Muscle layer of colon (tissue), 2 donors: Measurements from ENCODE around the gene PHC2.

ENCODE experiments used
- H3K27ac ChIP-seq: one replicate; pipeline ENCODE4 v1.7.0; 2013; ENCODE audit warnings: low read depth, mild to moderate bottlenecking, low read length, moderate library complexity
- H3K27me3 ChIP-seq, 2 donors: one replicate each; pipeline ENCODE4 v1.7.0; 2013; ENCODE audit warnings: low read length in 2 of 2, mild to moderate bottlenecking in 2 of 2; ENCODE audit not compliant: insufficient read depth in 2 of 2, control insufficient read depth in 1 of 2
- H3K36me3 ChIP-seq: one replicate; pipeline ENCODE4 v1.7.0; 2013; ENCODE audit warnings: mild to moderate bottlenecking, low read length; ENCODE audit not compliant: insufficient read depth
- H3K4me1 ChIP-seq: one replicate; pipeline ENCODE4 v1.7.0; 2013; ENCODE audit warnings: mild to moderate bottlenecking, low read length; ENCODE audit not compliant: insufficient read depth
- H3K4me3 ChIP-seq, 2 donors: one replicate each; pipeline ENCODE4 v1.7.0; 2013; ENCODE audit warnings: low read length in 2 of 2, low read depth in 1 of 2, mild to moderate bottlenecking in 1 of 2, moderate library complexity in 1 of 2
- H3K9ac ChIP-seq: one replicate; pipeline ENCODE4 v1.7.0; 2013; ENCODE audit warnings: low read length
- H3K9me3 ChIP-seq: one replicate; pipeline ENCODE4 v1.7.0; 2013; ENCODE audit warnings: mild to moderate bottlenecking, low read length
- donor health status: abdominal sarcoma.
- donor health status: Adenocarcinoma of cecum.

The PHC2 gene

DNA sequence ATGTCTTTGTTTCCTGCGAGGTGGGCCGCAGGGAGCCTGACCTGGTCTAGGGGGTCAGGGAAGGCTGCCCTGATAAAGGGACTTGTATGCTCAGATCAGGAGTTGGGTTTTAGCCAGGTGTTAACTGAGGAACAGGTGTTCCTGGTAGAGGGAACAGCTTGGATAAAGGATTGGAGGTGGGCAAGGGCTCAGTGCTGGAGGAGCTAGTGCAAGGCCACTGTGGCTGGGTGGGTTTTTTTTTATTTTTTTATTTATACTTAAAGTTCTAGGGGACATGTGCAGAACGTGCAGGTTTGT is 141.1 kb downstream of the PHC2 start:
- H3K36me3 ChIP-seq = peaks cover 34% of the 10 kb centered on the region

DNA sequence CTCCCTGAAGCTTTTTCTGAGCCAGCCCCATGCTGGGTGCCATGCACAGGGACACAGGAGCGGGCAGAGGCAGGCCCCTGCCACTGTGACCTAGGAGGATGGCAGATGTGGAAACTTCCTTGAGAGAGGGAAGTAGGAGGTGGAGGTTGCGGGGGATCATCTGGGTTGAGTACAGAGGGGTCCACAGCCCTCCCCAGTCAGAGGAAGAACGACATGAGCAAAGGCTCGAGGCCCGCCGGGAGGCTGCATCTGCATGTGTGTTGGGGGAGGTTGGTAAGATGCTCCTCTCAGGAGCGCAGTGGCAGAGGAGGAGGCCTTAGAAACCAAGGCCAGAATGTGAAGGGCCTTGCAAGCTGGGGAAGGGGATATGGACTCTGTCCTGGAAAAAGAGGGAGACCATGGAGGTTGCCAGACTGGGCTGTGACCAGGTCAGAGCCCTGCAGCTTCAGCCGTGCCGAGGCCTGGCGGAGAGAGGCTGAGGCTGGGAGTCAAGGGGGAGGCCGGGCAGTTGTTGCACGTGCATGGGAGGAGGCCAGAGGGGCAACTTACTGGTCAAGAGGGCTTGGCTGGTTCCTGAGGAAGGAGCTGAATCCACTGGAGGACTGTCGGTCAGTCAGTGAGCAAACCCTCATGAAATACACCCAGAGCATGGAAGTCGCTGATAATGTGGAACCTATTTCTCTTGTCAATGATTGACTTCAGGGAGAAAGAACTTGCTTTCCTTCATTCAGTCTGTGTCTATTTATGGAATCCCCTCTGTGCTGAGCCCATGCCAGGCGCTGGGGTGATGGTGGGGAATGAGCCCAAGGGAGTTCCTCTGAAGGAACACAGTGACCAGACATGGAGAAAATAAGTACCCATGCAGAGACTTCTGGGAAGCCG is 141.7 kb downstream of the PHC2 start:
- no peaks in the 10 kb centered on the region for H3K27me3 ChIP-seq
- H3K9ac ChIP-seq = no peak overlapping the region
- peaks cover 9% of the 10 kb centered on the region for H3K4me1 ChIP-seq
- H3K36me3 ChIP-seq = peaks cover 30% of the 10 kb centered on the region
- no peaks in the 10 kb centered on the region for H3K9me3 ChIP-seq
- H3K27ac ChIP-seq = no peak overlapping the region
- no peak overlapping the region for H3K4me3 ChIP-seq

More for the DNA sequence above, 141.1 kb downstream of the PHC2 start:
- H3K27me3 ChIP-seq = no peaks in the 10 kb centered on the region
- H3K9ac ChIP-seq = no peak overlapping the region
- H3K27ac ChIP-seq = no peak overlapping the region
- H3K4me1 ChIP-seq = peaks cover 9% of the 10 kb centered on the region
- no peak overlapping the region for H3K4me3 ChIP-seq
- H3K9me3 ChIP-seq = no peaks in the 10 kb centered on the region

DNA sequence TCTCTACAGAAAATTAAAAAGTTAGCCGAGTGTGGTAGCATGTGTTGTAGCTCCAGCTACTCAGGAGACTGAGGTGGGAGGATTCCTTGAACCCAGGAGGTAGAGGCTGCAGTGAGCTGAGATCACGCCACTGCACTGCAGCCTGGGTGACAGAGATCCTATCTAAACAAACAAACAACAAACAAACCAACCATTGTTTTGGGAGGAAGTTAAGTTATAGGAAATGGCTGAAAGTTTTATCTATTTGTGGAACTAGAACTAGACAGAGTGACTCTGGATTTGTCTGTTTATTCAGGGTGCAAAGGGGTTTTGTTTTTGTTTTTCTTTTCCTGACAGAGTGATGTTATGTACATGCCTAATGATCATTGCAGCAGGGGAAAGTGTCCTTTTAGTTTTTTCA is 143.6 kb downstream of the PHC2 start:
- no peaks in the 10 kb centered on the region for H3K4me1 ChIP-seq
- no peaks in the 10 kb centered on the region for H3K27me3 ChIP-seq
- H3K9me3 ChIP-seq = no peaks in the 10 kb centered on the region
- H3K27ac ChIP-seq = no peak overlapping the region
- H3K4me3 ChIP-seq = no peak overlapping the region
- peaks cover 40% of the 10 kb centered on the region for H3K36me3 ChIP-seq
- H3K9ac ChIP-seq = no peak overlapping the region

DNA sequence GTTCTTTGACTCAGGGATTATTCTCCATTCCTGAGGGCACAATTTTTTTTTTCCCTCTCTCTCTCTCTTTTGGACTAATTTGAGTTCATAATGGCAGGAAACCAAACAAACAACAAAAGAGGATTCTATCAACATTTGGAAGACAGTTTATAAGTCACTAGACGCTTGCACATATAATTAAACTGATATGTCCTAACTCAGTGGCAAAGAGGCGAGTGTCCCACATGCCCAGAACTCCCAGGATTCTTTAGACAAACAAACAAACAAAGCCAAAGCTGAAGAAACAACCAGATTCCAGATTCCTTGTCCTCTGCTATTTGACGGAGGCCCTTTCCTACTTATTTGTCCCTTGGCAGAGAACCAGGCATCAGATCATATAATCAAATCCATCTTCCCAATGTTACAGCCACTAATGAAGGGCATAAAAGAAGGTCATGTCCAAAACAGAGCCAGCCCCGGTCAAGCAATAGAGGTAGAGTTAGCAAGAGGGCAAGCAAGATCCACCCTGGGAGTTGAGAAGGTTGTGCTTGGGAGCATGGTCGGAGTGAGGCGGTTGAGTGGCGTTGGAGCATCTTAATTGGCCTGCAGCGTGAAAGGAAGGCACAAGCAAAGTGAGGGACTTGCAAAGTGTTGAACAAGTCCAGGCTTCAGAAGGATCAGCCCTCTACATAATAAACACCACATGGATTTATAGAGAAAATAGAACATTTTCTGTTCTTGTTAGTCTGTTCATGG is 144.3 kb downstream of the PHC2 start:
- no peaks in the 10 kb centered on the region for H3K27me3 ChIP-seq
- H3K9me3 ChIP-seq = no peaks in the 10 kb centered on the region
- H3K27ac ChIP-seq = no peak overlapping the region
- H3K4me3 ChIP-seq = no peak overlapping the region
- no peaks in the 10 kb centered on the region for H3K4me1 ChIP-seq
- H3K9ac ChIP-seq = no peak overlapping the region
- peaks cover 47% of the 10 kb centered on the region for H3K36me3 ChIP-seq

DNA sequence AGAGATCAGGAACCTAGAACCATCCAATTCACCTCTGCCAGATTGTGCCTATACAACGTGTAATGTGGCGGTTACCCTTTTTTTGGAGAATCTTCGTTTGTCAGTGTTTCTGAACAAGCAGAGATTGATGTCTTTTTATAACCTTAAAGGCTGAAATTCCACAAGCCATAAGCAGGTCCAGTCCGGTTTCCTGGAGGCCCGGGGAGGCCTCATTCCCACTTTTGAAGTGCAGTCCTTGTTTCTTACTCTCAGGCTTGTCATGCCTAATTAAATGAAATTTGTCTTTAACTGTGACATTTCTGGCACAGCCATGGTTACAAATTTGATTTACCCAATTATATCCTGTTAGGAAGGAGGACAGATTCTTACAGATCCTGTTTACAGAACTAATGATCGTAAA is 146.8 kb downstream of the PHC2 start:
- Histone ChIP-seq H3K9me3 (no peaks in the 10 kb centered on the region), H3K27ac (no peak overlapping the region), H3K4me3 (no peak overlapping the region), H3K27me3 (no peaks in the 10 kb centered on the region), H3K9ac (no peak overlapping the region), H3K4me1 (no peaks in the 10 kb centered on the region), H3K36me3 (peaks cover 64% of the 10 kb centered on the region)

DNA sequence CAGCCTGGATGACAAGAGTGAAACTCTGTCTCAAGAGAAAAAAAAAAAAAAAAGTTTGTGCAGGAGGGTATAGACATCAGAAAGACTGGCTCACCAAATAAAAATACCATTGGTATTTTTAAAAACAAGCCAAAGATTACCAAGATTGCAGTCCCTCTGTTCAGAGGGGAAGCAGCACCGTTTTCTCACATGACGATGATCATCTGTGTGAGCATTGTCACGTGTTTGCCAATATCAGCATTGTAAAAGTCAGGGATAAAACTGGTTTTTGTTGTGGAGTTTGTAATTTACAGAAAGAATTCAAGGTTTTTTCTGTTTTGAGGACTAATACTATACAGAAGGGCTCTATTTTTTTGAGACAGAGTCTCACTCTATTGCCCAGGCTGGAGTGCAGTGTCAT is 148.1 kb downstream of the PHC2 start:
- Histone ChIP-seq H3K36me3 (peaks cover 61% of the 10 kb centered on the region), H3K27ac (no peak overlapping the region)

DNA sequence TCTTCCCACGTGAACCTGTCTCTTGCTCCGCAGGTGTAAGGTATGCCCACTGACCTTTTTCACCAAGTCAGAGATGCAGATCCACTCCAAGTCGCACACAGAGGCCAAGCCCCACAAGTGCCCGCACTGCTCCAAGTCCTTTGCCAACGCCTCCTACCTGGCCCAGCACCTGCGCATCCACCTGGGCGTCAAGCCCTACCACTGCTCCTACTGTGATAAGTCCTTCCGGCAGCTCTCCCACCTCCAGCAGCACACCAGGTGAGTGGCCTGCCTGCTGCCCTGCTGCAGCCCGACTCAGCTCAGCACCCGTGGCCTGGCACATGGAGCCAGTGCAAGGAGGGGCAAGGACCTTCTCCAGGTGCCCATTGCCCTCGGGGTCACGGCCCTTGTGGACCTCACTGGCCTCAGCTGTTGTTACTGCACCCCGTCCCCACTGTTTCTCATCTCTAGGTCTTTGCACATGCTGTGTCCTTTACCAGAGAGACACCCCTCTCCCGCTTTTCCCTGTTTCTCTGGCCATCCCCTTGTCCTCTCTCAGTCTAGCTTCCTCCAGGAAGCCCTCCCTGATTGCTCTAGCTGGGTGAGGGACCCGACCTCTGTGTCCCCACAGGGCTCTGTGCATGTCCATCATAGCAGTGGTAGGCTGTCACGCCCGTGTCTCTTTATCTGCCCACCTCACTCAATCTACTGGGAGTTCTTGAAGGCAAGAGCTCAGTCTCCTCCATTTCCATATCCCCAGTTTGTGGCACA is 149.2 kb downstream of the PHC2 start:
- H3K9ac ChIP-seq = no peak overlapping the region
- no peaks in the 10 kb centered on the region for H3K27me3 ChIP-seq
- no peak overlapping the region for H3K27ac ChIP-seq
- H3K4me3 ChIP-seq = no peak overlapping the region
- no peaks in the 10 kb centered on the region for H3K9me3 ChIP-seq
- no peaks in the 10 kb centered on the region for H3K4me1 ChIP-seq
- H3K36me3 ChIP-seq = peaks cover 62% of the 10 kb centered on the region

More for the DNA sequence above, 148.1 kb downstream of the PHC2 start:
- no peak overlapping the region for H3K4me3 ChIP-seq
- no peaks in the 10 kb centered on the region for H3K27me3 ChIP-seq
- H3K9ac ChIP-seq = no peak overlapping the region
- H3K9me3 ChIP-seq = no peaks in the 10 kb centered on the region
- no peaks in the 10 kb centered on the region for H3K4me1 ChIP-seq

DNA sequence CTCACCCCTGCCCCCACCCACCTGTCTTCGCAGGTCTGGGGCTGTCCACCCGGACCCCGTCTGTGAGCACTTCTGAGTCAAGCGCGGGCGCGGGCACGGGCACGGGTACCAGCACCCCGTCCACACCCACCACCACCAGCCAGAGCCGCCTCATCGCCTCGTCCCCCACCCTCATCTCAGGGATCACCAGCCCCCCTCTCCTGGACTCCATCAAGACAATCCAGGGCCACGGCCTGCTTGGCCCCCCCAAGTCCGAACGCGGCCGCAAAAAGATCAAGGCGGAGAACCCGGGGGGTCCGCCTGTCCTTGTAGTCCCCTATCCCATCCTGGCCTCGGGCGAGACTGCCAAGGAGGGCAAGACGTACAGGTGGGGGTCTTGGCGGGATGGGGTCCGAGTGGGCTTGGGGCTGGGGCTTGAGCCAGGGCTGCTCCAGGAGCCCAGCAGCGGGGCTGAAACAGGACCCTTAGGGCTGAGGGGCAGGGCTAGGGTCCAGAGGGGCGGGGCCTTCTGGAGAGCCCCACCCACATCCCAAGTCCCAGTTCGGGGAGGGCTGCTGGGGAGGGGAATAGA is 150.7 kb downstream of the PHC2 start:
- H3K4me1 ChIP-seq = no peaks in the 10 kb centered on the region
- H3K9ac ChIP-seq = no peak overlapping the region
- no peak overlapping the region for H3K27ac ChIP-seq
- H3K9me3 ChIP-seq = no peaks in the 10 kb centered on the region
- no peak overlapping the region for H3K4me3 ChIP-seq
- peaks cover 58% of the 10 kb centered on the region for H3K36me3 ChIP-seq
- no peaks in the 10 kb centered on the region for H3K27me3 ChIP-seq

DNA sequence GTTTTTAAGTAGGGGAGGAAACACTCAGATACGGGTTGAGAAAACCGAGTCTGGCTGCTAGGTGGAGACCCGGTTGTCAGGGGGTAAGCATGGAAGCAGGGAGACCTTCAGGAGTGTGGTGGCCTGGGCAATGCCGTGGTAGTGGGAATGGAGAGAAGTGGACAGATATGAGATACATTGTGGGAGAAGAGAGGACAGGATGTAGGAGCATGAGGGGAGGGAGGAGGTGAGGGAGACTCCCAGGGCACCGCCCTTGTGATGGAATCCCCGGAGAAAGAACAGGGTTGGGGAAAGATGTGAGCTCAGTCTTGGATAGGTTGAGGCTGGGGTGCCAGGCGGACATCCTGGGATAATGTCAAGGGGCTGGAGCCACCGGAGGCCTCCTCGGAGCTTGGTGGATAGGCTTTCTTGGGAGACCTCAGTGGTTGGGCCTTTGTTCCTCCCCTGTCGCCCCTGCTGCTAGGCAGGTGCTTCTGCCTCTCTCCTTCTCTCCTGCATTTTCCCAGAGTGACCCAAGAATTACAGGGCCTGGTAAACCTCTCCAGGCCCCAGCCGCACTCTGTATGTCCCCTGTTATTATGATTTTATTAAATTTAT is 153.3 kb downstream of the PHC2 start:
- Histone ChIP-seq H3K4me1 (no peaks in the 10 kb centered on the region), H3K36me3 (peaks cover 43% of the 10 kb centered on the region), H3K27me3 (no peaks in the 10 kb centered on the region), H3K9ac (no peak overlapping the region), H3K27ac (no peak overlapping the region), H3K9me3 (no peaks in the 10 kb centered on the region), H3K4me3 (no peak overlapping the region)

DNA sequence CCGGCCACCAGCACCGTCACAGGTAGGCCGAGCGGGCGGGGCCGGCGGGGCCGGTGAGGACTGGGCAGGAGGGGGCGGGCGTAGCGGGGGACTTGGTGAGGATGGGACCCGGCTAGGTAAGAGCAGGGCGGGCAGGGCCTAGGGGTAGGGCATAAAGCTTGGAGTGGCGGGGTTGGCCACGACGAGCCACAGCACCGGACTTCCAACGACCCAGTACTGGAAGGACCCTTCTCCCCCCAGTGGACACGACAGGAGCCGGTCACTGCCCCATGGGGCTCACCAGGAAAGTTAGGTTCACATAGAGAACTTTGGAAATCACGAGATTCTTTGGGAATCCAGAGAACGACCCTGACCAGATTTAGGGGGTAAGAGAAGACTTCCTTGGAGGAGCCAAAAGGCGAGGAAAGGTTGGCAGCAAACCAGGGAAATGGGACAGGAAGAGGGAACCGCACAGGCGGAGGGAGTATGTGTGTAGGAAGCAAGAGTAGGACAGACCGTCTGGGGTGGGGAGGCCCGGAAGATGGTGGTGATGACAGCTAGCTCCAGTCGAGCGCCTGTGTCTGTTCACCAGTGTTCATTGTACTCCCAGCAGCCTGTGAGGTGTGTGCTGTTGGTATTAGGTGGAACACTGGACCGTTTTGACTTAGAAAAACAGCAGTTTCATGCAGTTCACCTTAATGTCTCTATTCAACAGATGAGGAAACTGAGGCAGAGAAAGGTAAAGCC is 154.2 kb downstream of the PHC2 start:
- no peak overlapping the region for H3K4me3 ChIP-seq
- peaks cover 38% of the 10 kb centered on the region for H3K36me3 ChIP-seq
- no peak overlapping the region for H3K9ac ChIP-seq
- no peaks in the 10 kb centered on the region for H3K27me3 ChIP-seq
- no peaks in the 10 kb centered on the region for H3K9me3 ChIP-seq
- no peak overlapping the region for H3K27ac ChIP-seq
- H3K4me1 ChIP-seq = no peaks in the 10 kb centered on the region
